Measurements from ENCODE around the gene EGF. TPM values are rescaled to one million over a fixed set of nuclear protein-coding genes. Genes with fewer than 3 reads are reported as not detected.
A peak's percentile ranks its signal among the peaks of the same experiment; 100 is the strongest.

The EGF gene
- total RNA-seq, 3 donors from 2014 or later: 1.6 to 2.6 (median 2.5) TPM

DNA sequence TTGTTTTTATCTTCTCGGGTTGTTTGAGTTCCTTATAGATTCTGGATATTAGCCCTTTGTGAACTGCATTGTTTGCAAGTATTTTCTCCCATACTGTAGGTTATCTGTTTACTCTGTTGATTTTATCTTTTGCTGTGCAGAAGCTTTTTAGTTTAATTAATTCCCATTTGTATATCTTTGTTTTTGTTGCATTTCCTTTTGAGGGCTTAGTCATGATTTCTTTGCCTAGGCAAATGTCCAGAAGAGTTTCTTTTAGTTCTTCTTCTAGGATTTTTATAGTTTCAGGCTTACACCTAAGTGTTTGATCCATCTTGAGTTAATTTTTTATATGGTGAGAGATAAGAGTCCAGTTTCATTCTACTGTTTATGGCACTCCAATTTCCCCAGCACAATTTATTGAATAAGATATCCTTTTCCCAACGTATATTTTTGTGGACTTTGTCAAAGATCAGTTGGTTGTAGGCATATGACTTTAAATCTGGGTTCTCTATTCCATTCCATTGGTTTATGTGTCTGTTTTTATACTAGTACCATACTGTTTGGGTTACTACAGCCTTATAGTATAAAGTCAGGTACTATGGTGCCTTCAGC, 54.3 kb downstream of the EGF start:
- intact Hi-C loops (cut with DNase I, micrococcal nuclease): loop anchor here in 1 of 2 donors (2.0 kb wide), 1 partner anchor 54 kb away; the partner anchor contains the start of gene EGF
- H3K36me3 ChIP-seq (ENCODE audit: low read depth): no peaks in the 10 kb centered on the region
- DNase-seq (no peak), ATAC-seq (peak; percentile 83)
- TF ChIP-seq, protein P1, sequence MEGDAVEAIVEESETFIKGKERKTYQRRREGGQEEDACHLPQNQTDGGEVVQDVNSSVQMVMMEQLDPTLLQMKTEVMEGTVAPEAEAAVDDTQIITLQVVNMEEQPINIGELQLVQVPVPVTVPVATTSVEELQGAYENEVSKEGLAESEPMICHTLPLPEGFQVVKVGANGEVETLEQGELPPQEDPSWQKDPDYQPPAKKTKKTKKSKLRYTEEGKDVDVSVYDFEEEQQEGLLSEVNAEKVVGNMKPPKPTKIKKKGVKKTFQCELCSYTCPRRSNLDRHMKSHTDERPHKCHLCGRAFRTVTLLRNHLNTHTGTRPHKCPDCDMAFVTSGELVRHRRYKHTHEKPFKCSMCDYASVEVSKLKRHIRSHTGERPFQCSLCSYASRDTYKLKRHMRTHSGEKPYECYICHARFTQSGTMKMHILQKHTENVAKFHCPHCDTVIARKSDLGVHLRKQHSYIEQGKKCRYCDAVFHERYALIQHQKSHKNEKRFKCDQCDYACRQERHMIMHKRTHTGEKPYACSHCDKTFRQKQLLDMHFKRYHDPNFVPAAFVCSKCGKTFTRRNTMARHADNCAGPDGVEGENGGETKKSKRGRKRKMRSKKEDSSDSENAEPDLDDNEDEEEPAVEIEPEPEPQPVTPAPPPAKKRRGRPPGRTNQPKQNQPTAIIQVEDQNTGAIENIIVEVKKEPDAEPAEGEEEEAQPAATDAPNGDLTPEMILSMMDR (IDR thresholded peaks at IDR 0.05): no peak
- peaks cover 2% of the 10 kb centered on the region for H3K4me1 ChIP-seq (ENCODE audit: low read depth)
- no peaks in the 10 kb centered on the region for H3K9me3 ChIP-seq
- no peak overlapping the region for H3K4me3 ChIP-seq

DNA sequence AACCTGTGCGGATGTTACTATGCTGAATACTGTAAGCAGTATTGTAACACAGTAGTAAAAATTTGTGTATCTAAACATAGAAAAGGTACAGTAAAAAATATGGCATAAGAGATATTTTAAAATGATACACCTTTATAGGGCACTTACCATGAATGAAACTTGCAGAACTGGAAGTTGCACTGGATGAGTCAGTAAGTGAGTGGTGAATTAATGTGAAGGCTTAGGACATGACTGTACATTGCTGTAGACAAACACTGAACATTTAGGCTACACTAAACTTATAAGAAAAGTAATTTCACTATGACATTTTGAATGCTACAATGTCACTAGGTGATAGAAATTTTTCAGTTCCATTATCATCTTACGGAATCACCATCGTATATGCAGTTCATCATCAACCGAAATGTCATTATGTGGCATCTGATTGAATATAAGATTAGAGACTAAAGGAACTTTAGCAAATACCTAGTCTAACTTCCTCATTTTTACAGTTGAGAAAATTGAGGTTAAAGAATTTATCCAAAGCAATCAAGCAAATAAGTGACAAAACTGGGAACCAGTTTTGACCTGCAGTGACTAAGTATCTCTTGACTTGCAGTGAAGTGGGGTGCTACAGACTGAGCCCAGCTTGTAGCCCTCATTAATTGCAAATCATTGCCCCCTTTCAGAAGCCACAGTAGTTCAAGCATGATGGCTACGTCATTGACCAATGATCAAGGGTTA, 55.3 kb downstream of the EGF start:
- intact Hi-C loops (cut with DNase I, micrococcal nuclease): loop anchor here in 1 of 2 donors (2.0 kb wide), 1 partner anchor 55 kb away; the partner anchor contains the start of gene EGF
- no peak overlapping the region for H3K4me3 ChIP-seq
- H3K4me1 ChIP-seq (ENCODE audit: low read depth): peaks cover 11% of the 10 kb centered on the region
- ATAC-seq: peak; percentile 90
- peak in 1 of 3 donors; percentile 60 for DNase-seq
- no peaks in the 10 kb centered on the region for H3K9me3 ChIP-seq
- TF ChIP-seq, protein P1 (IDR thresholded peaks at IDR 0.05): no peak
- no peaks in the 10 kb centered on the region for H3K36me3 ChIP-seq (ENCODE audit: low read depth)

DNA sequence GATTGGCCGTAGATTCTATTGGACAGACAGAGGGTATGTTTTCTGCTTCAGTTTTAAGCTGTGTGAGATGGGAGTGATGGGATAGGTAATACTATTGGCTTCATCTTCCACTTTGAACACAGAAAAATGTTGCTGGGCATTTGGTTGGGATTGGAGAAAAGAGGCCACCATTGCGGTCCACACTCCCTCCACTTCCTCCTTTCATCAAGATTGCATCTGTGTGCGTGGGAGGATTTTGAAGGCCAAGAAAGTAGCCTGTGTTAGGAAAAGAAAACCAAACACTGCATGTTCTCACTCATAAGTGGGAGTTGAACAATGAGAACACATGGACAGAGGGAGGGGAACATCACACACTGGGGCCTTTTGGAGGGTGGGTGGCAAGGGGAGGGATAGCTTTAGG, 56.4 kb downstream of the EGF start:
- ATAC-seq (no peak), DNase-seq (no peak)
- TF ChIP-seq, protein P1 (IDR thresholded peaks at IDR 0.05): no peak
- H3K9me3 ChIP-seq: no peaks in the 10 kb centered on the region
- H3K4me3 ChIP-seq: no peak overlapping the region
- peaks cover 12% of the 10 kb centered on the region for H3K4me1 ChIP-seq (ENCODE audit: low read depth)
- intact Hi-C loops (cut with DNase I, micrococcal nuclease): no loop called here
- H3K36me3 ChIP-seq (ENCODE audit: low read depth): no peaks in the 10 kb centered on the region

DNA sequence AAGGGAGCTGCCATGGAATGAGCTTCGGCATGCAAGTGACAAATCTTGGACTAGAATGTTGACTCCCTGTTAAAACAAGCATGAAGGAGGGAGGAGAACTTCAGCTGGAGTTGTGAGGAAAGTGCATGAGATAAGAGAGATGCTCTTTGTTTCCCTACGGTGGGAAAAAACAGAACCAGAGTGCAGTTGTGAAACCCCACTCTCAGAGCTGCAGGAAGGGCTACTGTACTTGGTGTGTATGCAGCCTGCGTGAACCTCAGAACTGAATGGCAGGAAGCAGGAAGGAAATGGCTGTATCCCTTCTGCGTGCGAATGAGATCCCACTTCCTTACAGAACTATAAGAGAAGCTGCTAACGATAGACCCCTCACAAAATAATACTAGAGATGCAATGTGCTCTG, 57.2 kb downstream of the EGF start:
- ATAC-seq: no peak
- H3K4me3 ChIP-seq: no peak overlapping the region
- TF ChIP-seq, protein P1 (IDR thresholded peaks at IDR 0.05): no peak
- H3K9me3 ChIP-seq: no peaks in the 10 kb centered on the region
- DNase-seq: no peak
- intact Hi-C loops (cut with DNase I, micrococcal nuclease): no loop called here
- no peaks in the 10 kb centered on the region for H3K36me3 ChIP-seq (ENCODE audit: low read depth)
- H3K4me1 ChIP-seq (ENCODE audit: low read depth): peaks cover 12% of the 10 kb centered on the region

DNA sequence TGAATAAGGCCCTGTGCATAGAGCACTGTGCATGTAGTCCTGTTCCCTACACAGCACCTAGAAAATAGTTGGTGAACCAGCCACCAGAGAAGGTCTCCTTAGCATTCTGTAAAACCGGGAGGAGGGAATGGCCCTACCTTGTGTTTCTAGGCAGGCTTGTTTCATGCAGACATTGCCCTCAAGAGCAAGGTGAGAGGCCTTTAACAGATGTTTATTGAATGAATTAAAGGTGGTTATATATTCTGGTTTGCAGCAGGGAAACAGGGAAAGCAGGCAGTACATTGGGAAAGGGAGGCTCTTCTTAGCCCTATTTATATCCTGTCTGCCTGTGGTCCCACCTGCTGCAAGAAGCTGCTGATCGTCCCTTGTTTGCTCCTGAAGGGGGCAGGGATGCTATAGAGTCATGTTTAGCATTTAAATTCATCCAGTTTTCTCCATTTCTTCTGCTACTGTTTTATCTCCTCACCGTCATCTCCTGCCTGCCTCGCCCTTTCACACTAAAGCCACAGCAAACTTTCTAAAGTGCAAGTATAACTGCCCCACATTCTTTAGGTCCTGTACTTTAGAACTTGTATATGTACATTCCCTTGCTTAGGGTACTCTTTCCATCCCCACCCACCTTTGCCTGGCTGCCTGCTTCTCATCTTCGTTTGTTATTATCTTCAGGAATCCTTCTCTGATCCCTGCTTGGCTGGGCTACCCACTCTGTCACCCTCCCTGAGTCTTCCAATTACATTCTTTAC, 60.3 kb downstream of the EGF start:
- ATAC-seq (peak; percentile 84), DNase-seq (peak in 2 of 3 donors; percentile 29 to 44)
- TF ChIP-seq, protein P1 (IDR thresholded peaks at IDR 0.05): no peak
- no peaks in the 10 kb centered on the region for H3K36me3 ChIP-seq (ENCODE audit: low read depth)
- H3K4me1 ChIP-seq (ENCODE audit: low read depth): peaks cover 12% of the 10 kb centered on the region
- no peaks in the 10 kb centered on the region for H3K9me3 ChIP-seq
- H3K4me3 ChIP-seq: no peak overlapping the region
- intact Hi-C loops (cut with DNase I, micrococcal nuclease): no loop called here

Data from mucosa of descending colon (tissue), 3 donors.